DOHH2 (cell line): ENCODE results near the gene TMEM52B.

Experiments used
- EZH2phosphoT487 ChIP-seq: fragments of 200-600 bp; sonication (generic); IDR thresholded peaks from 2 replicates; pipeline ENCODE4 v1.6.1; 2017; ENCODE audit warnings: borderline replicate concordance, mild to moderate bottlenecking, antibody characterized with exemption, low read length, moderate library complexity, mixed read lengths
- TF ChIP-seq, protein P1 (sequence below): fragments of 200-600 bp; sonication (generic); IDR thresholded peaks from one replicate; pipeline ENCODE4 v1.5.1; 2014; ENCODE audit warnings: antibody characterized with exemption, mild to moderate bottlenecking, low read depth, low read length; ENCODE audit not compliant: poor library complexity, severe bottlenecking

DNA sequence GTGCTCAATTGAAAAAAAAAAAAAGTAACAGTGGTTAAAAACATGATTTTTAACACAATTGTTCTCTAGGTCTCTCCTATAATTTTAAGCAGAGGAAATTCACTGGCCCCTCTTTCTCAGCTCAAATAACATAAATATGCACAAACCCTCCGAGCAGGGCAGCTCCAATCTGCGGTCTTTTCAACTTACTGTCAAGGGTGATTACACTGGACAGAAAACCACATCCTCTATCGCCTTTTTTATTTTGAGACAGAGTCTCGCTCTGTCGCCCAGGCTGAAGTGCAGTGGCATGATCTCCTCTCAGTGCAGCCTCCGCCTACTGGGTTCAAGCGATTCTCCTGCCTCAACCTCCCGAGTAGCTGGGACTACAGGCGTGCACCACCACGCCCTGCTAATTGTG lies 17.4 kb downstream of the TMEM52B start:
- TF ChIP-seq, protein P1, sequence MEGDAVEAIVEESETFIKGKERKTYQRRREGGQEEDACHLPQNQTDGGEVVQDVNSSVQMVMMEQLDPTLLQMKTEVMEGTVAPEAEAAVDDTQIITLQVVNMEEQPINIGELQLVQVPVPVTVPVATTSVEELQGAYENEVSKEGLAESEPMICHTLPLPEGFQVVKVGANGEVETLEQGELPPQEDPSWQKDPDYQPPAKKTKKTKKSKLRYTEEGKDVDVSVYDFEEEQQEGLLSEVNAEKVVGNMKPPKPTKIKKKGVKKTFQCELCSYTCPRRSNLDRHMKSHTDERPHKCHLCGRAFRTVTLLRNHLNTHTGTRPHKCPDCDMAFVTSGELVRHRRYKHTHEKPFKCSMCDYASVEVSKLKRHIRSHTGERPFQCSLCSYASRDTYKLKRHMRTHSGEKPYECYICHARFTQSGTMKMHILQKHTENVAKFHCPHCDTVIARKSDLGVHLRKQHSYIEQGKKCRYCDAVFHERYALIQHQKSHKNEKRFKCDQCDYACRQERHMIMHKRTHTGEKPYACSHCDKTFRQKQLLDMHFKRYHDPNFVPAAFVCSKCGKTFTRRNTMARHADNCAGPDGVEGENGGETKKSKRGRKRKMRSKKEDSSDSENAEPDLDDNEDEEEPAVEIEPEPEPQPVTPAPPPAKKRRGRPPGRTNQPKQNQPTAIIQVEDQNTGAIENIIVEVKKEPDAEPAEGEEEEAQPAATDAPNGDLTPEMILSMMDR = no peak
- no peak for TF ChIP-seq EZH2phosphoT487
